ENCODE results near the gene ASAH2. TPM values are rescaled to one million over a fixed set of nuclear protein-coding genes. Genes with fewer than 3 reads are reported as not detected.
A peak's percentile ranks its signal among the peaks of the same experiment; 100 is the strongest.

ASAH2 gene
- total and polyA plus RNA-seq, 2 of the 13 experiments (the other 11 are each of a cell fraction or from before 2014, with no cell fraction given) = 16.0 to 17.9 TPM

GRCh38 chr10:50216418-50216817 is 34.9 kb downstream of the ASAH2 start (continued):
- TF ChIP-seq HNF4G (IDR thresholded peaks at IDR 0.05; ENCODE audit: borderline replicate concordance, low read depth, low read length) (peak; percentile 57; the same call in 1 of the 2 replicates), HNF4G (CRISPR knock-in tag; IDR thresholded peaks at IDR 0.05; ENCODE audit: borderline replicate concordance, low read depth) (no peak), BCL6 (CRISPR knock-in tag; IDR thresholded peaks at IDR 0.05) (peak; percentile 96), PHF21A (CRISPR knock-in tag; IDR thresholded peaks at IDR 0.05) (0 out of 2 replicates have a peak, but pooled peaks have one; percentile 46), MIER3 (CRISPR knock-in tag; IDR thresholded peaks at IDR 0.05; ENCODE audit: borderline replicate concordance) (peak; percentile 47; the same call in 1 of the 2 replicates), SP5 (CRISPR knock-in tag; IDR thresholded peaks at IDR 0.05; ENCODE audit: borderline replicate concordance, low read depth) (peak; percentile 30; the same call in 1 of the 2 replicates), ZSCAN9 (CRISPR knock-in tag; IDR thresholded peaks at IDR 0.05; ENCODE audit: borderline replicate concordance) (0 out of 2 replicates have a peak, but pooled peaks have one; percentile 33), MED13 (CRISPR knock-in tag; IDR thresholded peaks at IDR 0.05) (peak; percentile 50; the same call in 1 of the 2 replicates), ZBTB7A (CRISPR knock-in tag; IDR thresholded peaks at IDR 0.05) (no peak), HOXA7 (CRISPR knock-in tag; IDR thresholded peaks at IDR 0.05) (no peak), ETV5 (CRISPR knock-in tag; IDR thresholded peaks at IDR 0.05; ENCODE audit: borderline replicate concordance) (peak; percentile 78; the same call in 1 of the 2 replicates), ARID5B (CRISPR knock-in tag; IDR thresholded peaks at IDR 0.05) (peak; percentile 98), ZFP82 (CRISPR knock-in tag; IDR thresholded peaks at IDR 0.05; ENCODE audit: borderline replicate concordance) (no peak; the same call in 1 of the 2 replicates), MED1 (CRISPR knock-in tag; IDR thresholded peaks at IDR 0.05) (peak; percentile 68), ZBTB20 (CRISPR knock-in tag; IDR thresholded peaks at IDR 0.05; ENCODE audit: borderline replicate concordance, low read depth) (peak; percentile 98; the same call in 1 of the 2 replicates), CEBPG (CRISPR knock-in tag; IDR thresholded peaks at IDR 0.05) (peak; percentile 94), ZBTB25 (CRISPR knock-in tag; IDR thresholded peaks at IDR 0.05) (peak; percentile 68), THAP7 (CRISPR knock-in tag; IDR thresholded peaks at IDR 0.05) (no peak), ZNF567 (CRISPR knock-in tag; IDR thresholded peaks at IDR 0.05; ENCODE audit: borderline replicate concordance) (no peak), SNAPC2 (CRISPR knock-in tag; IDR thresholded peaks at IDR 0.05) (peak; percentile 62; the same call in 1 of the 2 replicates), SMAD3 (CRISPR knock-in tag; IDR thresholded peaks at IDR 0.05) (peak; percentile 86)

All from HepG2 (cell line).